Metanephros (tissue), 2 donors: ENCODE measurements around the gene ANTKMT. TPM values are rescaled to one million over a fixed set of nuclear protein-coding genes. Genes with fewer than 3 reads are reported as not detected.

Source experiments
- small RNA-seq: library from RNA; depleted of rRNA; stranded (forward); fragments of <200 nt; gene quantifications from one replicate; pipeline ENCODE3, GENCODE V24; 2014; ENCODE audit warnings: low replicate concordance
- total RNA-seq: library from RNA; depleted of rRNA; stranded (reverse); fragments of >200 nt; gene quantifications from one replicate; pipeline ENCODE4 v1.2.3, GENCODE V29; 2014

Gene ANTKMT, protein sequence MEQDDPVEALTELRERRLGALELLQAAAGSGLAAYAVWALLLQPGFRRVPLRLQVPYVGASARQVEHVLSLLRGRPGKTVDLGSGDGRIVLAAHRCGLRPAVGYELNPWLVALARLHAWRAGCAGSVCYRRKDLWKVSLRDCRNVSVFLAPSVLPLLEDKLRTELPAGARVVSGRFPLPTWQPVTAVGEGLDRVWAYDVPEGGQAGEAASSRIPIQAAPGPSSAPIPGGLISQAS
- total RNA-seq, result 19.9 TPM

DNA sequence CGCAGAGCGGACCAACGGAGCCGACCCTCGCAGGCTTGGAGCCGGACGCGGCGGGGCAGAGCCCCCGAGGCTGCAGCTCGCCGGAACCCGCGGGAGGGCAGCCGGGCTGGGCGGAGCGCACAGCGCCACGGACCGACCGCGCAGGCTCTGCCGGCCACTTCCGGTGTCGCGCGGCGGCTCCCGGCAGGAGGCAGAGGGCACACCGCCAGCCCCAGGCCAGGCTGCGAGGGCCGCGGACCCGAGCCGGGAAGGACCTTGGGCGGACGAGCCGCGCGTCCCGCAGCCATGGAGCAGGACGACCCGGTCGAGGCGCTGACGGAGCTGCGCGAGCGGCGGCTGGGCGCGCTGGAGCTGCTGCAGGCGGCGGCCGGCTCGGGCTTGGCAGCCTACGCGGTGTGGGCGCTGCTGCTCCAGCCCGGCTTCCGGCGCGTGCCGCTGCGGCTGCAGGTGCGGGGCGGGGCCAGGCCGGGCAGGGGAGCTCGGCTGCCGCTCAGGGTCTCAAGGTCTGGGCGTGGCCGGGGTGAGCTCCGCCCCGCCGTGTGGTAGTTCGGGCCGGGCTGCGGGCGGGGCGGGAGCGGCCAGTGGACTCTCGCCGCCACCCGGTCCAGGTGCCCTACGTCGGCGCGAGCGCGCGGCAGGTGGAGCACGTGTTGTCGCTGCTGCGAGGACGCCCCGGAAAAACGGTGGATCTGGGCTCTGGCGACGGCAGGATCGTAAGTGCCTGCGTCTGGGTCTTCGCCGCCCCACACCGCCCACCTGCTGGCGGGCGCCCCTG, at the start of gene ANTKMT:
Gene ANTKMT (plus strand): TSS at position 157 of the 775 bp plus-strand sequence. CDS start 129 bp downstream, at position 286.

DNA sequence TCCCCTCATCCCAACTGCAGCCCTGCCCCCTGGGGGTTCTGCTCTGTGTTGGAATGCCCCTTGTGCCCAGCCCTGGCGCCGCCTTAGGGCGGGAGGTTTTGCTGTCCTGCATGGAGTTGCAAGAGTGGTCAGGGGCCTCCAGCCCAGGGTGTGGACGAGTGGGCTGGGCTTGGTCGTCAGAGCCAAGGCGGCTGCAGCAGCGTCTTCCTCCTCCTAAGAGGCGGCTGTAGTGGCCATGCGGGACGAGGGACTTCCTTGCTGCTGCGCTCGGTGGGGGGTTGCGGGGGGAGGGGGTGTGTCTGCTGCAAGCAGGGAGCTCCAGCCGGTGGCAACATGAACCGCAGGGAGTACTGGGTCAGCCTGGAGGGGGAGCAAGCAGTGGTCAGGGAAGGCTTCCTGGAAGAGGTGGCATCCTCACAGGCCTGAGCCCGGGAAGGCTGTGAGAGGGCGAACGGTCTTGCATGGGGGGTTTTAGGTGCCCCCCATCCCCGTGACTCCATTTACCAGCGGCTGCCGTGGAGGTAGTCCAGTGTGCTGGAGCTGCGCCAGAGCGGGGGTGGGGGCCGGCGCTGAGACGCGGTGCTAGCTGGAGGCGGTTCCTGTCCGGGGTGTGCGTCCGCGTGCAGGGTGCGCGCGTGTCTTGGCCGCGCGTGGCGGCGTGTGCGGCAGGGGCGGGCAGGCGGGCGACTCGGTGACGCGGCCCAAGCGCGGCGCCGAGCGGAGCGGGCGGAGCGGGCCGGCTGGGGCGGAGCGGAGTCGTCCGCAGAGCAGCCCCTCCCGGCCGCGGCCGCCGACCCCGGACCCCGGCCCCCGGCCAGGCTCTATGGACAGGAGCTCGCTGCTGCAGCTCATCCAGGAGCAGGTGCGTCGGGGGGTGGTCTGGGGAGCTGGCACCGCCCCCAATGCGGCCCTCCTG, 45.7 kb upstream of the ANTKMT start, which contains the start of gene RHBDL1:
Gene RHBDL1 (plus strand): TSS at position 704 of the 916 bp plus-strand sequence. CDS start 120 bp downstream, at position 824.

GRCh38 chr16:679814-680624, 40.9 kb upstream of the ANTKMT start, which contains the start of gene STUB1:
Gene STUB1 (plus strand): TSS chr16:680410. CDS start chr16:680526, 116 bp downstream.

DNA sequence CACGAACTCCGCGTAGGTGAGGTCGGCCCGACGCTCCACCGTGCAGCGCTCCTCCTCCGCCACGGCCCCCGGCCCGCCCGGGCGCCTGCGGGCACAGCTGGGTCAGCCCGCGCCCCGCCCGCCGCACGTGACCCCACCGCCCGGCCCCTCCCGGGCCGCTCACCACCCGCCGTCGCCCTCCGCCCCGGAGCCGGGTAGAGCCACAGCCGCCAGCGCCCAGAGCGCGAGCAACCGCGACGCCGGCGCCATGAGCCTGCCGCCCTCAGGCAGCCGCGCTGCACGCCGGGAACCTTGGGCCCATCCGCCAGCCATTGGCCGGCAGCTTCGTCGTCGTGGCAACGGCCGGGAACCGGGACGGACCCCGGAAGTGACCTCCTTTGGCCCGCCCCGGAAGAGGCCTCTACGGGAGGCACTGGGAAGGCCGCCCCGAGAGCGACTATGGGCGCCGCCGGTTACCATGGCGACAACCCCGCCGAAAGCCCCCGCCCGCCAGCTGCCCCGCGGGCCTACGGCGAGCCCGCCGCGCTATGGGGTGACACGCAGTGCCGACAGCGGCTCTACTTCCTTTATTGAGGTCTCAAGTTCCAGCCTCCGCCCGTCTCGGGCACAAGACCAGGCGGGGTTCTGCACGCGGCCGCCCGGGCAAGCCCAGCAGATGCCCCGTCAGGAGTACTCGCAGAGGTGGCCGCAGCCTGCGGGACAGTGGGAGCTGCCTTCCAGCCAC, 36.7 kb upstream of the ANTKMT start, which contains the start of gene JMJD8:
Gene JMJD8 (minus strand): TSS at position 264 of the 724 bp plus-strand sequence. CDS start 15 bp downstream, at position 249.

GRCh38 chr16:705431-706188, 15.3 kb upstream of the ANTKMT start, which contains the start of gene FBXL16:
Gene FBXL16 (minus strand): TSS chr16:705801. CDS start chr16:697405, 8,396 bp downstream.

GRCh38 chr16:714558-715476, 6.1 kb upstream of the ANTKMT start, which contains the start of gene METRN:
Gene METRN (plus strand): TSS chr16:715118. CDS start chr16:715290, 172 bp downstream.

DNA sequence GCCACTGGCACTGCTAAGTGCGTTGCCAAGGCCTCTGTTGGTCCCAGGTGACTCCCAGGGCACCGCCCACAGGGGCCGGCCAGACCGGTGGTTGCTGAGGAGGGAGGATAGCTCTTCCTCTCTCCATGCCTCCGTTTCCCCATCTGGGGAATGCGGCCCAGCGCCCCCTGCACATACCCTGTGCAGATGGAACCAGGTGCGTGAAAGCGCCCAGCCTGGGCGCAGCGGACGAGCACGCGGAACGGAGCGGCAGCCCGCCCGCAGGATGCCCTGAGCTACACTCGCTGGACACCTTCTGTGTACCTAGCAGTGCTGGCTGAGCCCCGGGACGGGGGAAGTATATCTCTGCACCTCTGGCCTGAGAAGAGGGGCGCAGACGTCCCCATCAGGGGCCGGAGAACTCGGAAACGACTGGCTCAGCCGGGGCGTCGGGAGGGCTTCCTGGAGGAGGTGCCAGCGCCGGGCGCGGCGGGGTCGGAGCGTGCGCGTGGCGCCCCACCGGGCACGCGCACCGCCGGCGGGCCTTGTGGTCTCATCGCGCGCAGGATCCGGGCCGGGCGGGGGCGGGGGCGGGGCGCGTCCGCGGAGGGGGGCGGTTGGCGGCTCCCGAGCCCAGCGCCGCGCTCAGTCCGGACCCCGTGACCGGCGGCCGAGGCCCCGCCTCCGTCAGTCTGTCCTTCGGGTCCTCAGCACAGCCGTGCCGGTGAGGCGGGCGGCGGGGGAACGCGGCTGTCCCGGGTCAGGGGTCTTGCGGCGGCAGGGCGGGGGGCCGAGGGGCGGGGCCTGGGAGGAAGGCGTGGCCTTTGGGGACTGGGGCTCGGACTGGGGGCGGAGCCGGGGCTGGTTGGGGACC, 5.7 kb downstream of the ANTKMT start, which contains the start of the genes CCDC78 and HAGHL:
Gene CCDC78 (minus strand): TSS at position 6 of the 853 bp plus-strand sequence. CDS start 76 bp downstream, outside the sequence.
Gene HAGHL (plus strand): TSS at position 669 of the 853 bp plus-strand sequence. CDS start 404 bp downstream, outside the sequence.

GRCh38 chr16:740764-741505, 20.0 kb downstream of the ANTKMT start, which contains the start of gene CIAO3:
Gene CIAO3 (minus strand): TSS chr16:740997. CDS start chr16:740985, 12 bp downstream.

GRCh38 chr16:760545-761343, 39.8 kb downstream of the ANTKMT start, which contains the start of gene MSLN:
Gene MSLN (plus strand): TSS chr16:760734. CDS start chr16:762681, 1,947 bp downstream.

Small RNAs within 50 kb of the gene (small RNA-seq; reads per million reads assigned to genes)
- not detected for gene MIR662

Other genes with a start within 250 kb of the ANTKMT start
- gene CAPN15, start 193.4 kb upstream of the ANTKMT start, total RNA-seq, result 37.6 TPM
- 9.4 TPM for gene PRR35, start 160.8 kb upstream of the ANTKMT start, total RNA-seq
- gene NHLRC4, start 154.1 kb upstream of the ANTKMT start, total RNA-seq, result 18.0 TPM
- 76.1 TPM for gene PIGQ, start 151.2 kb upstream of the ANTKMT start, total RNA-seq
- 24.2 TPM for gene RAB40C, start 131.1 kb upstream of the ANTKMT start, total RNA-seq
- gene WFIKKN1, start 90.2 kb upstream of the ANTKMT start, total RNA-seq, result 1.8 TPM
- 91.8 TPM for gene METTL26, start 84.8 kb upstream of the ANTKMT start, total RNA-seq
- gene MCRIP2, start 79.3 kb upstream of the ANTKMT start, total RNA-seq, result 23.1 TPM
- gene WDR90, start 71.8 kb upstream of the ANTKMT start, total RNA-seq, result 48.3 TPM
- gene RHOT2, start 53.0 kb upstream of the ANTKMT start, total RNA-seq, result 84.5 TPM
- 2.6 TPM for gene RHBDL1, start 45.5 kb upstream of the ANTKMT start, total RNA-seq
- 71.7 TPM for gene STUB1, start 40.7 kb upstream of the ANTKMT start, total RNA-seq
- 50.0 TPM for gene JMJD8, start 36.8 kb upstream of the ANTKMT start, total RNA-seq
- 13.3 TPM for gene WDR24, start 30.7 kb upstream of the ANTKMT start, total RNA-seq
- gene FBXL16, start 15.3 kb upstream of the ANTKMT start, total RNA-seq, result 0.93 TPM
- gene METRN, start 6.0 kb upstream of the ANTKMT start, total RNA-seq, result 21.3 TPM
- 0.93 TPM for gene CCDC78, start 5.3 kb downstream of the ANTKMT start, total RNA-seq
- 4.5 TPM for gene HAGHL, start 6.0 kb downstream of the ANTKMT start, total RNA-seq
- gene CIAO3, start 19.9 kb downstream of the ANTKMT start, total RNA-seq, result 47.6 TPM
- gene MSLN, start 39.6 kb downstream of the ANTKMT start, total RNA-seq, result 11.8 TPM
- gene RPUSD1, start 67.2 kb downstream of the ANTKMT start, total RNA-seq, result 17.9 TPM
- gene CHTF18, start 67.5 kb downstream of the ANTKMT start, total RNA-seq, result 25.5 TPM
- not detected for gene GNG13, start 79.6 kb downstream of the ANTKMT start, total RNA-seq
- 40.4 TPM for gene LMF1, start 249.8 kb downstream of the ANTKMT start, total RNA-seq